Measurements from ENCODE around the gene DUSP5. TPM values are rescaled to one million over a fixed set of nuclear protein-coding genes. Genes with fewer than 3 reads are reported as not detected.

Gene DUSP5
- total and polyA plus RNA-seq, 2 of the 8 experiments (the other 6 are each of a cell fraction or from before 2014, with no cell fraction given) = 13.6 to 30.3 TPM

DNA sequence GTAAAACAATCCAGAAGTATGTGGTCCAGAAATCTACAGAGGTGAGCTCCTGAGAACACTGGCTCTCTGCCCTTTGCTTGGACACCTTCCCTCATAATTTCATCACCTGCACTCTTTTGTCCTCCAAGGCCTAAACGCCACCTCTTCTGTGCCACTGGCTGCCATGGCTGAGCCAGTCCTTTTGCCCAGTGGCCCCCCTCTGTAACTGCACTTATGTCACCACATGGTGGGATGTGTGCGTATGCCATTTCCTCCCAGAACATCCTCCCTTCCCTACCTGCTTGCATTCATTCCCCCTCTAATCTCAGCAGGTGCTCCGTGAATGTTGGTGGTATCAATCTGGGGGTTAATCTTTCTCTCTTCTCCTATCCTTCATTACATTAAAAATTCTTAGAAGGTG is 17.3 kb upstream of the DUSP5 start:
- Histone ChIP-seq H4K8ac (ENCODE audit: extremely low read depth, insufficient read depth, low read length) (no peak overlapping the region; the same call in 1 of the 2 replicates), H4K91ac (replicated peaks; ENCODE audit: insufficient read length, low read length) (no peak overlapping the region), H3K4me3 (ENCODE audit: extremely low read depth in 1 of 4, insufficient read depth in 2 of 4, low read depth in 3 of 4, low read length in 4 of 4) (no peak overlapping the region), H3K79me1 (ENCODE audit: low read depth, low read length) (no peaks in the 10 kb centered on the region), H2BK120ac (replicated peaks; ENCODE audit: low read depth, low read length) (no peak overlapping the region), H3K4ac (replicated peaks; ENCODE audit: insufficient read length, low read depth, low read length) (no peak overlapping the region), H2AK5ac (ENCODE audit: low read depth, low read length) (no peak overlapping the region), H3K27ac (ENCODE audit: low read depth, low read length) (no peak overlapping the region), H4K5ac (ENCODE audit: insufficient read length, low read depth, low read length) (no peak overlapping the region), H3K4me1 (replicated peaks in 1 of 4; ENCODE audit: control insufficient read depth in 3 of 4, insufficient read depth in 4 of 4, low read length in 3 of 4) (no peaks in the 10 kb centered on the region; a peak in 1 of 7 replicates), H3K9ac (replicated peaks in 1 of 4; ENCODE audit: extremely low read depth in 1 of 4, low read depth in 3 of 4, low read length in 3 of 4) (no peak overlapping the region), H4K20me1 (replicated peaks in 1 of 2; ENCODE audit: control insufficient read depth in 1 of 2, insufficient read depth in 2 of 2, low read length in 2 of 2) (no peaks in the 10 kb centered on the region), H3K23me2 (ENCODE audit: low read depth, low read length) (no peaks in the 10 kb centered on the region), H3K4me2 (ENCODE audit: insufficient read depth in 1 of 2, low read depth in 2 of 2, low read length in 2 of 2) (no peak overlapping the region), H3K56ac (replicated peaks; ENCODE audit: insufficient read length, low read depth, low read length) (no peak overlapping the region), H2BK12ac (ENCODE audit: low read depth, low read length) (no peak overlapping the region), H3K9me3 (ENCODE audit: insufficient read depth in 2 of 2, low read depth in 1 of 2, low read length in 1 of 2) (no peaks in the 10 kb centered on the region), H2BK20ac (ENCODE audit: low read length) (no peak overlapping the region), H3K23ac (ENCODE audit: insufficient read length) (no peak overlapping the region), H2AFZ (ENCODE audit: low read length) (no peak overlapping the region), H2BK5ac (ENCODE audit: low read depth, low read length) (no peak overlapping the region), H3K27me3 (replicated peaks in 1 of 4; ENCODE audit: control insufficient read depth in 3 of 4, extremely low read depth in 1 of 4, insufficient read depth in 3 of 4, low read length in 3 of 4) (no peaks in the 10 kb centered on the region), H3K36me3 (ENCODE audit: control insufficient read depth in 2 of 4, insufficient read depth in 4 of 4, low read length in 3 of 4) (no peaks in the 10 kb centered on the region), H3K14ac (ENCODE audit: insufficient read length) (no peak overlapping the region), H3K18ac (ENCODE audit: extremely low read depth, low read length) (no peak overlapping the region), H2BK15ac (ENCODE audit: low read length) (no peak overlapping the region), H3K79me2 (ENCODE audit: control insufficient read depth in 1 of 2, insufficient read depth in 2 of 2, low read length in 2 of 2) (no peaks in the 10 kb centered on the region)
- FAIRE-seq = no peak
- TF ChIP-seq, protein P1, sequence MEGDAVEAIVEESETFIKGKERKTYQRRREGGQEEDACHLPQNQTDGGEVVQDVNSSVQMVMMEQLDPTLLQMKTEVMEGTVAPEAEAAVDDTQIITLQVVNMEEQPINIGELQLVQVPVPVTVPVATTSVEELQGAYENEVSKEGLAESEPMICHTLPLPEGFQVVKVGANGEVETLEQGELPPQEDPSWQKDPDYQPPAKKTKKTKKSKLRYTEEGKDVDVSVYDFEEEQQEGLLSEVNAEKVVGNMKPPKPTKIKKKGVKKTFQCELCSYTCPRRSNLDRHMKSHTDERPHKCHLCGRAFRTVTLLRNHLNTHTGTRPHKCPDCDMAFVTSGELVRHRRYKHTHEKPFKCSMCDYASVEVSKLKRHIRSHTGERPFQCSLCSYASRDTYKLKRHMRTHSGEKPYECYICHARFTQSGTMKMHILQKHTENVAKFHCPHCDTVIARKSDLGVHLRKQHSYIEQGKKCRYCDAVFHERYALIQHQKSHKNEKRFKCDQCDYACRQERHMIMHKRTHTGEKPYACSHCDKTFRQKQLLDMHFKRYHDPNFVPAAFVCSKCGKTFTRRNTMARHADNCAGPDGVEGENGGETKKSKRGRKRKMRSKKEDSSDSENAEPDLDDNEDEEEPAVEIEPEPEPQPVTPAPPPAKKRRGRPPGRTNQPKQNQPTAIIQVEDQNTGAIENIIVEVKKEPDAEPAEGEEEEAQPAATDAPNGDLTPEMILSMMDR (IDR thresholded peaks at IDR 0.05; ENCODE audit: control extremely low read depth in 1 of 3, insufficient read depth in 1 of 3, low read depth in 1 of 3, low read length in 3 of 3) = peak in 1 of 3 experiments; percentile 18; a peak in 1 of 4 replicates
- TF ChIP-seq BRCA1 (IDR thresholded peaks at IDR 0.05; ENCODE audit: low read depth, low read length) = no peak
- no peak for DNase-seq (ENCODE audit: low read depth in 1 of 2, low spot score in 2 of 2)
- 88% methylated on average over 3 of the region's 3 CpGs; no CpG with 5 or more reads in 1 of the 2 experiments for WGBS, 2 experiments (ENCODE audit: extremely low coverage in 1 of 2, insufficient coverage in 1 of 2, insufficient read length in 1 of 2, insufficient replicate concordance in 2 of 2, low coverage in 1 of 2, low lambda C conversion rate in 2 of 2, missing lambda C conversion rate in 1 of 2)
- CTCF ChIA-PET (ENCODE audit: partially characterized antibody) = no interaction called here
- POLR2A ChIA-PET (ENCODE audit: partially characterized antibody) = no interaction called here
